Subcutaneous abdominal adipose tissue (tissue), 5 donors: ENCODE results near the gene PRRT1.
"Not testable (repeated sequence)": the region's sequence is repeated elsewhere in the genome, so short reads cannot be mapped to it uniquely, and the experiment has no call there.

ENCODE experiments used
- H3K27ac ChIP-seq: one replicate; pipeline ENCODE4 v1.7.0; 2013; ENCODE audit warnings: low read depth, mild to moderate bottlenecking, inconsistent platforms, low read length, moderate library complexity
- H3K27me3 ChIP-seq, 5 donors: one replicate each; pipeline ENCODE4 v1.7.0; 2013; ENCODE audit warnings: low read length in 5 of 5, inconsistent platforms in 1 of 5; ENCODE audit not compliant: control insufficient read depth in 5 of 5, insufficient read depth in 4 of 5
- H3K36me3 ChIP-seq, 5 donors: one replicate each; pipeline ENCODE4 v1.7.0; 2013; ENCODE audit warnings: low read length in 5 of 5; ENCODE audit not compliant: control insufficient read depth in 5 of 5, insufficient read depth in 5 of 5
- H3K4me1 ChIP-seq, 5 donors: one replicate each; pipeline ENCODE4 v1.7.0; 2013; ENCODE audit warnings: low read length in 5 of 5, mild to moderate bottlenecking in 3 of 5, moderate library complexity in 1 of 5; ENCODE audit not compliant: control insufficient read depth in 5 of 5, insufficient read depth in 5 of 5
- H3K4me3 ChIP-seq, 5 donors: one replicate each; pipeline ENCODE4 v1.7.0; 2013; ENCODE audit warnings: low read length in 5 of 5, low read depth in 1 of 5
- H3K9ac ChIP-seq, 5 donors: one replicate each; pipeline ENCODE4 v1.7.0; 2013; ENCODE audit warnings: low read length in 5 of 5, mild to moderate bottlenecking in 4 of 5, moderate library complexity in 3 of 5
- H3K9me3 ChIP-seq, 5 donors: one replicate each; pipeline ENCODE4 v1.7.0; 2013; ENCODE audit warnings: low read length in 5 of 5; ENCODE audit not compliant: control insufficient read depth in 5 of 5
- donor health status: healthy.
- donor health status: healthy.
- donor health status: healthy.
- donor health status: healthy.
- donor health status: healthy.

The PRRT1 gene

DNA sequence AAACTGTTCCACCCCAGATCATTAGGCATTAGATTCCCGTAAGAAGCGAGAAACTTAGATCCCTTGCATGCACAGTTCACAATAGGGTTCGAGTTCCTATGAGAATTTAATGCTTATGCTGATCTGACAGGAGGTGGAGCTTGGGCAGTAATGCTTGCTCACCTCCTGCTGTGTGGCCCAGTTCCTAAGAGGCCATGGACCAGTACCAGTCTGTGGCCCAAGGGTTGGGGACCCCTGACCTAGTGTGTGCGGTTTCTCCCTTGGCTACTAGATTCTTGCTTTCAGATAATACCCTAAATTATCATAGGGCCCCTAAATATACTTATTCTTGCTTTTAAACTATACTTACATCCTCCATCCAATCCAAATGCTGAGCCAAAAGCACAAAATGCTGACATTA, 42.6 kb upstream of the PRRT1 start:
- H3K36me3 ChIP-seq = peaks cover 0 to 10% (median 0%) of the 10 kb centered on the region in 5 donors
- no peak overlapping the region for H3K9ac ChIP-seq
- H3K4me3 ChIP-seq = no peak overlapping the region
- H3K27ac ChIP-seq = peak overlapping the region; percentile 97
- H3K4me1 ChIP-seq = peaks cover 25 to 71% (median 48%) of the 10 kb centered on the region in 5 donors
- no peaks in the 10 kb centered on the region for H3K9me3 ChIP-seq
- peaks cover 0 to 4% (median 0%) of the 10 kb centered on the region in 5 donors for H3K27me3 ChIP-seq

DNA sequence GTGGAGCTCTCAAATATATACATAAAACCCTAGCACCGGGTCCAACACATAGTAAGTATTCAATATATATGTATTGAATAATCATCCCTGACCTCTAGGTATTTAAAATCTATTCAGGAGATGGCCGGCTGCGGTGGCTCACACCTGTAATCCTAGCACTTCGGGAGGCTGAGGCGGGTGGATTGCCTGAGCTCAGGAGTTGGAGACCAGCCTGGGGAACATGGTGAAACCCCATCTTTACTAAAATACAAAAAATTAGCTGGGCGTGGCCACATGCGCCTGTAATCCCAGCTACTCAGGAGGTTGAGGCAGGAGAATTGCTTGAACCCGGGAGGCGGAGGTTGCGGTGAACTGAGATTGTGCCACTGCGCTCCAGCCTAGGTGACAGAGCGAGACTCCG, 41.4 kb upstream of the PRRT1 start:
- Histone ChIP-seq H3K27ac (peak overlapping the region; percentile 97), H3K9ac (peak overlapping the region in 1 of 5 donors; percentile 61), H3K4me3 (peak overlapping the region in 4 of 5 donors; percentile 27 to 67 (median 49)), H3K4me1 (peaks cover 30 to 76% (median 61%) of the 10 kb centered on the region in 5 donors)
- H3K36me3 ChIP-seq, H3K9me3 ChIP-seq, H3K27me3 ChIP-seq: not testable (repeated sequence)

GRCh38 chr6:32192608-32193039, 40.9 kb upstream of the PRRT1 start, which contains the start of gene GPSM3:
GPSM3 (minus strand) TSS chr6:32192643; CDS start chr6:32192513, 130 bp downstream.
- Histone ChIP-seq H3K27ac (peak within 1 kb of the TSS; percentile 97), H3K27me3 (peaks cover 0 to 4% (median 0%) of the 10 kb centered on the region in 5 donors), H3K36me3 (peaks cover 0 to 5% (median 3%) of the 10 kb centered on the region in 5 donors), H3K9me3 (no peaks in the 10 kb centered on the region), H3K4me3 (peak within 1 kb of the TSS; percentile 55 to 67 (median 66)), H3K9ac (peak within 1 kb of the TSS in 4 of 5 donors; percentile 60 to 96 (median 70)), H3K4me1 (peaks cover 30 to 79% (median 66%) of the 10 kb centered on the region in 5 donors)

DNA sequence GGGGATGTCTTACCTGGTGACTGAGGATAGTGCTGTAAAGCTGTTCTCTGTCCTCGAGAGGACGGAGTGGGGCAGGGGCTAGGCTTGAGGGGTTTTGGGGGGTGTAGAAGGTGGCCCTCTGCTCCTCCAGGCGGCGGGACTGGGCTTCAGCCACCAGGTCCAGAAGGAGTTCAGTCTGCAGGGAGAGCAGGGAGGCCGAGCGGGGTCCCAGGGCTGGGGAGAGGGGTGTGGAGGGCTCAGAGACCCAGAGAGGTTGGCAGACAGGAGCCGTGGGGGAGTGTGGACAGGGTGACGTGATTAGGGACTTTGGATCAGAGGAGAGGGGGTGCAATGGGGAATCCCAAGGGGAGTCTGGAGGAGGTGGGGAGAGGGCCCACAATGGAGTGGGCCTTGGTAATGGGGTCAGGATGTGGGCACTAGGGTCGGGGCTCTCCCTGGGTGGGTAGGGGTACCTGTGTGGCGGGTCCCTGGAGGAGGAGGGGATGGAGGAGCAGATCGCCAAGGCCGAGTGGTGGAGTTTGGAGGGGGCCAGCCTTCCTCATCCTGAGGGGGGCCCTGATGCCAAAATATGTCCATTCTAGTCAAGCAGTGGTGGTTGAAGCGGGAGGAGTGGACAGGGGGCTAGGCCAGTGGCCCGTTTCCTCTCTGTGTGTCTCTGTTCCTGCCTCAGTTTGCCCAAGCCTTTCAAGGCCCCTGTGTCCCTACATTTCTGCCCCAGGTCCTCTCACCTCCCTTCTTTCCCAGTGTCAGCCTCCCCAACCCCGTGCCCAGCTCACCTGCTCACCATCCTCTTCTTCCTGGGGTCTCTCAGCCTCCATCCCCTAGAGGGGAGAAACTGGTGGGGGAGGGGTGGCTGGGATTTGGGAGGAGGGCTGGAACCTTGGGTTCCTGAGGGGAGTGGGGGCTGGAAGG, 40.2 kb upstream of the PRRT1 start:
- H3K9me3 ChIP-seq = no peaks in the 10 kb centered on the region
- H3K4me3 ChIP-seq = peak overlapping the region; percentile 55 to 67 (median 58)
- H3K4me1 ChIP-seq = peaks cover 28 to 79% (median 65%) of the 10 kb centered on the region in 5 donors
- peak overlapping the region in 3 of 5 donors; percentile 60 to 96 (median 79) for H3K9ac ChIP-seq
- peak overlapping the region; percentile 97 for H3K27ac ChIP-seq
- H3K27me3 ChIP-seq = peaks cover 0 to 4% (median 0%) of the 10 kb centered on the region in 5 donors
- H3K36me3 ChIP-seq = peaks cover 0 to 12% (median 10%) of the 10 kb centered on the region in 5 donors

- peaks cover 0 to 20% (median 16%) of the 10 kb centered on the region in 5 donors for H3K36me3 ChIP-seq
- no peaks in the 10 kb centered on the region for H3K9me3 ChIP-seq
- peak overlapping the region; percentile 73 to 96 (median 92) for H3K9ac ChIP-seq
- H3K4me3 ChIP-seq = peak overlapping the region; percentile 43 to 77 (median 67)
- H3K27ac ChIP-seq = peak overlapping the region; percentile 97
- H3K4me1 ChIP-seq = peaks cover 22 to 79% (median 65%) of the 10 kb centered on the region in 5 donors
- H3K27me3 ChIP-seq = peaks cover 0 to under 1% (median 0%) of the 10 kb centered on the region in 5 donors
These were observed 39.4 kb upstream of the PRRT1 start for GRCh38 chr6:32190911-32191677.

DNA sequence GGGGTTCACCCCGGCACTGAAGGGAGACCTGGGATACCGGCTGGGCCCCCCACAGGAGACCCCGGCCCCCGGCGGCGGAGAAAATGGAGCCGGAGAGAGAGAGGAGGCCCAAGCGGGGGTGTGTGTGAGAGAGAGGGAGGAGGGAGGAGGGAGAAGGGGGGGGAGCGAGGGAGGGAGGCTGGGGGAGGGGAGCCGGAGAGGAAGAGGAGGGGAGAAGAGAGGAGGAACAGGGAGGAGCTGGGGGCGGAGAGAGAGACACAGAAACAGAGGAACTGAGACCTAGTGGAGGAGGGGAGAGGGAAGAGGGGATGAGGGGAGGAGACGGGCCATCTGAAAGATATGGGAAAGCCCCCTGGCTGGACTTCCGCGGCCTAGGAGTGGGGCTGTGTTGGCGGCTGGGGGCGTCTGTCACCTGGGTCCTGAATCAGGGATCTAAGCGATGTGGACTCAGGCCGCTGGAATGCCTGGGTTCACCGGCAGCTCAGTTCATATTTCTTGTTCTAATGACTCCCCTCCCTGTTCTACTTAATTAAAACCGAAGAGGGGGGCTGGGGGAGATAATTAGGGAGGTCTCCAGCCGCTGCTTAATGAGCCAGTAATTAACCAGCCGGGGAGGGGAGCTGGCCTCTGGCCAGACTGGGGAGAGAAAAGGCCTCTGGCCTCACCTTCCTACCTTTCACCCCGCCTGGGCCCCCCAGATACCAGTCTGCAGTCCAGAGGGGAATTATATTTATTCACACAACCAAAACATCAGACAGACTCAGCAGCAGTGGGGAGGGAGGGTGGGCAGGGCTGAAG, 38.5 kb upstream of the PRRT1 start, which contains the start of gene PBX2:
PBX2 (minus strand) TSS at position 149 of the 798 bp plus-strand sequence. CDS start 287 bp downstream, outside the sequence.
- peak within 1 kb of the TSS; percentile 73 to 96 (median 92) for H3K9ac ChIP-seq
- H3K36me3 ChIP-seq = peaks cover 0 to 22% (median 16%) of the 10 kb centered on the region in 5 donors
- H3K4me3 ChIP-seq = peak within 1 kb of the TSS; percentile 62 to 77 (median 68)
- peaks cover 18 to 79% (median 65%) of the 10 kb centered on the region in 5 donors for H3K4me1 ChIP-seq
- H3K27me3 ChIP-seq = no peaks in the 10 kb centered on the region
- no peaks in the 10 kb centered on the region for H3K9me3 ChIP-seq
- H3K27ac ChIP-seq = peak within 1 kb of the TSS; percentile 97

- Histone ChIP-seq H3K9me3 (no peaks in the 10 kb centered on the region), H3K4me3 (peak overlapping the region; percentile 35 to 76 (median 68)), H3K36me3 (peaks cover 0 to 22% (median 16%) of the 10 kb centered on the region in 5 donors), H3K27ac (peak overlapping the region; percentile 97), H3K4me1 (peaks cover 13 to 73% (median 59%) of the 10 kb centered on the region in 5 donors), H3K9ac (peak overlapping the region; percentile 73 to 87 (median 85)), H3K27me3 (no peaks in the 10 kb centered on the region)
These were observed 38.0 kb upstream of the PRRT1 start for GRCh38 chr6:32189742-32190053.

DNA sequence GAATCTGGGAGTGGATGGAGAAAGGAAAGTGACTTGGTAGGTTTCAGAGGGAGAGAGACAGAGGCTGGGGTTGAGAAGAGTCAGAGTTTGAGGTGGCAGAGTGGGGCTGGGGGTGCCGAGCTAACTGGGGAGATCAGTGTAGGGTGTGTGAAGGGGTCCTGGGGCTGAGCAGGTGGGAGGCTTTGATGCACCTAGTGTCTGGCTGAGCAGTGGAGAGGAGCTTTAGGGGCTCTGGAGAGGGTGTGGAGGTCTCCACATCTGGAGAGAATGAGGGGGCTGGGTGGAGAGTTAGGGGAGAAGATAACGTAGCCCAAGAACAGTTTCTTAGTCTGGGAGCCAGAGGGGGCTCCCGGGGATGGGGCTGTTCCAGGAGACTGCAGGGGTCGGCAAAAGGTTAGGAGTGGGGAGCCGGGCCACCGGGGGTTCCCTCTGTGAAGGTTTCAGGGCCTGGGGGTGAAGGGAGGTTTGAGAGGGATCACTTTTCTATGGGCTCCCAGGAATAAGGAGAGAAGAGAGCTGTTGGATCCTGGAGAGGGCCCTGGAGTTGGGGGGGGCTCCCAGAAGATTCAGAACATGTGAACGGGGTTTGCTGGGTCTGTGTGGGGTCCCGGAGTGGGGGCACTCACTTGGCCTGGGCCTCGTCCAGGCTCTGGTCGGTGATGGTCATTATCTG, 37.5 kb upstream of the PRRT1 start:
- H3K27ac ChIP-seq = peak overlapping the region; percentile 97
- H3K27me3 ChIP-seq = no peaks in the 10 kb centered on the region
- peak overlapping the region; percentile 73 to 87 (median 85) for H3K9ac ChIP-seq
- H3K4me3 ChIP-seq = peak overlapping the region; percentile 35 to 76 (median 68)
- no peaks in the 10 kb centered on the region for H3K9me3 ChIP-seq
- peaks cover 0 to 24% (median 16%) of the 10 kb centered on the region in 5 donors for H3K36me3 ChIP-seq
- peaks cover 13 to 71% (median 54%) of the 10 kb centered on the region in 5 donors for H3K4me1 ChIP-seq
